ENCODE results near the gene RAP2A. TPM values are rescaled to one million over a fixed set of nuclear protein-coding genes. Genes with fewer than 3 reads are reported as not detected.
A peak's percentile ranks its signal among the peaks of the same experiment; 100 is the strongest.

The RAP2A gene
- total RNA-seq, 1 experiment from 2014 or later: 15.2 TPM

DNA sequence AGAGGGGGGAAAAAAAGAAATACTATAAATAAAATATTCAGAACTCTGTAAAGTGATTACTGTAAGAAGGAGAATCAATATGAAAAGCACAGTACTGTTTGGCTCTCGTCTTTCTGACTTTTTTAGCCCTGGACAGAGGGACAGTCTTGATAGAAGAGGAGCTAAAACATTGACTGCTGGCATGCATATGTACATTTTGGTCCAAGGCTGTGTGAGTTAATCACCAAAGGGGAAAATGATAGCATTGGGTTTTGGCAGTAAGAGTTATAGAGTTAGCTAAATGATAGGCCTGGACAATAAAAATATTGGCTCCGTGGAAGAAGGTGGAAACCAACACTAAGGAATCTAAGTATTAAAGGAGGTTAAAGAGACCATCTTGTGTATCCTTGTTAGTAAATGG lies 50.3 kb downstream of the RAP2A start:
- POLR2A ChIA-PET (ENCODE audit: unreplicated experiment): interaction anchor here (0.7 kb wide), 1 partner anchor 50 kb away, joined by 6 read pairs; the partner anchor contains the start of gene RAP2A
- TF ChIP-seq EZH2 (IDR thresholded peaks at IDR 0.05; ENCODE audit: low read length, unreplicated experiment) (no peak), EZH2phosphoT487 (IDR thresholded peaks at IDR 0.05; ENCODE audit: borderline replicate concordance, low read length) (no peak)
- TF ChIP-seq, protein P1, sequence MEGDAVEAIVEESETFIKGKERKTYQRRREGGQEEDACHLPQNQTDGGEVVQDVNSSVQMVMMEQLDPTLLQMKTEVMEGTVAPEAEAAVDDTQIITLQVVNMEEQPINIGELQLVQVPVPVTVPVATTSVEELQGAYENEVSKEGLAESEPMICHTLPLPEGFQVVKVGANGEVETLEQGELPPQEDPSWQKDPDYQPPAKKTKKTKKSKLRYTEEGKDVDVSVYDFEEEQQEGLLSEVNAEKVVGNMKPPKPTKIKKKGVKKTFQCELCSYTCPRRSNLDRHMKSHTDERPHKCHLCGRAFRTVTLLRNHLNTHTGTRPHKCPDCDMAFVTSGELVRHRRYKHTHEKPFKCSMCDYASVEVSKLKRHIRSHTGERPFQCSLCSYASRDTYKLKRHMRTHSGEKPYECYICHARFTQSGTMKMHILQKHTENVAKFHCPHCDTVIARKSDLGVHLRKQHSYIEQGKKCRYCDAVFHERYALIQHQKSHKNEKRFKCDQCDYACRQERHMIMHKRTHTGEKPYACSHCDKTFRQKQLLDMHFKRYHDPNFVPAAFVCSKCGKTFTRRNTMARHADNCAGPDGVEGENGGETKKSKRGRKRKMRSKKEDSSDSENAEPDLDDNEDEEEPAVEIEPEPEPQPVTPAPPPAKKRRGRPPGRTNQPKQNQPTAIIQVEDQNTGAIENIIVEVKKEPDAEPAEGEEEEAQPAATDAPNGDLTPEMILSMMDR (conservative IDR thresholded peaks at IDR 0.05; ENCODE audit: low read depth, low read length): no peak

DNA sequence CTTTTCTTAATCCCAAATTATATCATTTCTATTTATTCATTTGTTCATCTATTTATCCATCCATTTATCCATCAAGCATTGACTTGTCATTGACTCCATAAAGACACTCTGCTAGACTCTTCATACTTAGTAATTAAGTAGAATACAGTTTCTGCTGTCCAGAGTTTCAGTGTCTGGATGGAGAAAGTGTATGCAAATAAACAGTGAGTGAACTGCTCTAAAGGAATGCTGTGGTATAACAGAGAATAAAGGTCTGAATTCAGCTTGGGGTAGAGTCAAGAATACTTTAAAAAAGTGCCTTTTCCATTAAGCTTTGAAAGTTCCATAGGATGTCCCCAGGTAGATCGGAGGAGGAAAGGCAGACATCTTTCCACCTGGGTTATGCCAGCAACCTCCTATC lies 51.4 kb downstream of the RAP2A start:
- no peak overlapping the region for H3K9ac ChIP-seq (ENCODE audit: low read length)
- H3K36me3 ChIP-seq (ENCODE audit: low read depth, low read length): no peaks in the 10 kb centered on the region
- no peaks in the 10 kb centered on the region for H3K27me3 ChIP-seq (ENCODE audit: low read length)
- H3K4me3 ChIP-seq (ENCODE audit: low read length): no peak overlapping the region
- no peak for ATAC-seq
- no peak overlapping the region for H3K27ac ChIP-seq (ENCODE audit: low read length)
- intact Hi-C loops (cut with micrococcal nuclease): no loop called here
- no peaks in the 10 kb centered on the region for H3K4me1 ChIP-seq (ENCODE audit: insufficient read depth, low read length)
- BruUV-seq (replicated peaks): no TSS peak
- ChIA-PET CTCF (no interaction called here), POLR2A (ENCODE audit: unreplicated experiment) (interaction anchor here (0.7 kb wide), 1 partner anchor 1258 kb away, joined by 3 read pairs; no protein-coding TSS in a partner anchor)
- H3K4me2 ChIP-seq (ENCODE audit: low read length): no peak overlapping the region
- H3F3A ChIP-seq (ENCODE audit: low read length, unreplicated experiment): no peaks in the 10 kb centered on the region
- no peak for DNase-seq
- TF ChIP-seq EZH2 (IDR thresholded peaks at IDR 0.05; ENCODE audit: low read length, unreplicated experiment) (no peak), EZH2phosphoT487 (IDR thresholded peaks at IDR 0.05; ENCODE audit: borderline replicate concordance, low read length) (no peak)
- TF ChIP-seq, protein P1 (conservative IDR thresholded peaks at IDR 0.05; ENCODE audit: low read depth, low read length): no peak
- no peaks in the 10 kb centered on the region for H3K9me2 ChIP-seq (replicated peaks; ENCODE audit: low read length)
- H4K20me1 ChIP-seq (ENCODE audit: low read length): no peaks in the 10 kb centered on the region
- H2AFZ ChIP-seq (ENCODE audit: low read length): no peak overlapping the region
- H3K9me3 ChIP-seq (ENCODE audit: low read length): no peaks in the 10 kb centered on the region
- no peaks in the 10 kb centered on the region for H3K79me2 ChIP-seq (ENCODE audit: low read length)

More for the DNA sequence above, 50.3 kb downstream of the RAP2A start:
- Histone ChIP-seq H3K36me3 (ENCODE audit: low read depth, low read length) (no peaks in the 10 kb centered on the region), H3K79me2 (ENCODE audit: low read length) (no peaks in the 10 kb centered on the region), H3K9me3 (ENCODE audit: low read length) (no peaks in the 10 kb centered on the region), H3K4me2 (ENCODE audit: low read length) (no peak overlapping the region), H3K9me2 (replicated peaks; ENCODE audit: low read length) (no peaks in the 10 kb centered on the region), H3F3A (ENCODE audit: low read length, unreplicated experiment) (no peaks in the 10 kb centered on the region), H3K27ac (ENCODE audit: low read length) (no peak overlapping the region), H2AFZ (ENCODE audit: low read length) (no peak overlapping the region), H4K20me1 (ENCODE audit: low read length) (no peaks in the 10 kb centered on the region), H3K4me1 (ENCODE audit: insufficient read depth, low read length) (no peaks in the 10 kb centered on the region), H3K9ac (ENCODE audit: low read length) (no peak overlapping the region), H3K4me3 (ENCODE audit: low read length) (no peak overlapping the region), H3K27me3 (ENCODE audit: low read length) (no peaks in the 10 kb centered on the region)
- ATAC-seq (no peak), DNase-seq (no peak)
- CTCF ChIA-PET: no interaction called here
- intact Hi-C loops (cut with micrococcal nuclease): no loop called here
- no TSS peak for BruUV-seq (replicated peaks)

DNA sequence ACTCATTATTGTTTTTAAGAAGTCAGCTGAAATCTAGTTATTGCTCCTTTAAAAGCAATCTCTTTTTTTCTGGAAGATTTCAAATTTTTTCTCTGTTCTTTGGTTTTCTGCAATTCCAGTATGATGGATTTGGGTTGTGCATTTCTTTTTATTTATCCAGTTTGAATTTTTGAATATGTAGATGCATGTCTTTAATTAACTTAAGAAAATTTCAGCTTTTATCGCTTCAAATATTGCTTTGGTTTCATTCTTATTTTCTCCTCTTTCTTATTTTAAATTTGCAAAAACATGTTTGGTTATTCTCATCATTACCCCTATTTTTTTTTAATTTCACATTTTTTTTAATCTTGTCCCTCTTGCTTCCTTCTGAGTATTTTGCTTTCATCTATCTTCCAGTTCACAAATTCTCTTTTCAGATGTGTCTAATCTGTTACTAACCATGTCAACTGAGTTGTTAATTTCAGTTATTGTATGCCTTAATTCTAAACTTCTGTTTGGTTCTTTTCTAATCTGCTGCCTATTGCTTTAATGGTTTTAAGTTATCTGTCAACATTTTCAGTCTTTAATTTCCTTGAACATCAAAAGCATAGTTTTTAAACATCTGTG lies 56.8 kb downstream of the RAP2A start:
- POLR2A ChIA-PET (ENCODE audit: unreplicated experiment): no interaction called here

More for the DNA sequence above, 56.8 kb downstream of the RAP2A start:
- Histone ChIP-seq H3F3A (ENCODE audit: low read length, unreplicated experiment) (no peaks in the 10 kb centered on the region), H2AFZ (ENCODE audit: low read length) (no peak overlapping the region), H3K9me2 (replicated peaks; ENCODE audit: low read length) (no peaks in the 10 kb centered on the region), H3K36me3 (ENCODE audit: low read depth, low read length) (no peaks in the 10 kb centered on the region), H3K4me1 (ENCODE audit: insufficient read depth, low read length) (peaks cover 23% of the 10 kb centered on the region), H3K79me2 (ENCODE audit: low read length) (no peaks in the 10 kb centered on the region), H3K27ac (ENCODE audit: low read length) (peak overlapping the region; percentile 74), H3K4me2 (ENCODE audit: low read length) (no peak overlapping the region), H3K9me3 (ENCODE audit: low read length) (0 out of 2 replicates have a peak, but pooled peaks cover 4% of the 10 kb centered on the region), H3K9ac (ENCODE audit: low read length) (no peak overlapping the region), H3K27me3 (ENCODE audit: low read length) (no peaks in the 10 kb centered on the region), H3K4me3 (ENCODE audit: low read length) (no peak overlapping the region), H4K20me1 (ENCODE audit: low read length) (no peaks in the 10 kb centered on the region)
- DNase-seq (no peak), ATAC-seq (no peak)
- TF ChIP-seq, protein P1 (conservative IDR thresholded peaks at IDR 0.05; ENCODE audit: low read depth, low read length): no peak
- TF ChIP-seq EZH2 (IDR thresholded peaks at IDR 0.05; ENCODE audit: low read length, unreplicated experiment) (no peak), EZH2phosphoT487 (IDR thresholded peaks at IDR 0.05; ENCODE audit: borderline replicate concordance, low read length) (no peak)
- BruUV-seq (replicated peaks): no TSS peak
- CTCF ChIA-PET: no interaction called here
- intact Hi-C loops (cut with micrococcal nuclease): no loop called here
